NCI-H460 (cell line): ENCODE measurements around the gene SPAG17. TPM values are rescaled to one million over a fixed set of nuclear protein-coding genes. Genes with fewer than 3 reads are reported as not detected.
A peak's percentile ranks its signal among the peaks of the same experiment; 100 is the strongest.

Experiments
- DNase-seq: peaks from one replicate; pipeline ENCODE4 v3.0.0-alpha.2; 2016; ENCODE audit warnings: low read depth; ENCODE audit errors: extremely low read depth
- polyA plus RNA-seq: library from polyadenylated mRNA; depleted of rRNA; stranded (reverse); fragments of >200 nt; gene quantifications from 2 replicates; pipeline ENCODE4 v1.2.3, GENCODE V29; 2014; cell fraction: nucleus; rRNA removed
- total RNA-seq: library from RNA; depleted of rRNA; stranded (reverse); fragments of >200 nt; shearing (Covaris generic); gene quantifications from 2 replicates; pipeline ENCODE4 v1.2.3, GENCODE V29; 2014; rRNA removed

The SPAG17 gene
- not detected in 2 replicates for total RNA-seq
- not detected in 2 replicates for polyA plus RNA-seq

- DNase-seq = peak; percentile 13
Measured at GRCh38 chr1:118185084-118185832, at the start of gene SPAG17. SPAG17 (minus strand) TSS chr1:118185228; CDS start chr1:118185157, 71 bp downstream.

GRCh38 chr1:118225471-118225870, 40.4 kb upstream of the SPAG17 start:
- DNase-seq = no peak

DNA sequence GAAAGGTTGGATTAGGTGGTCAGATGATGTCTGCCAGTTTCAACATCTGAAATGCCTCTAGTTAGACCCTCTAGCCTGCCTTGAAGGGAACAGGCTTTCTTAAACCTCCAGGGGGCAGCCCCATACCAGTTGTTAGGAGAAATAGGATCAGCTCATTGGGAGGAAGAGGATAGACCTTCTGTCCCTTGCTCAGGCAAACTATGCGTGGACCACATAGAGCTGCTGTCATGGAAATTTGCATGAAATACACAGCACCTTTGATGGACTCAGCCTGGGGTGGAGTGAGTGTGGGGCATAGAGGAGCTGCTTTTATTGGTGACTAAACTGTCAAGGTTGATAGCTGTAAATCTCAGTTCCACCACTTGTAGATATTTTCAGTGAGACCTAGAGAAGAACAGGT, 38.4 kb upstream of the SPAG17 start:
- DNase-seq = no peak

DNA sequence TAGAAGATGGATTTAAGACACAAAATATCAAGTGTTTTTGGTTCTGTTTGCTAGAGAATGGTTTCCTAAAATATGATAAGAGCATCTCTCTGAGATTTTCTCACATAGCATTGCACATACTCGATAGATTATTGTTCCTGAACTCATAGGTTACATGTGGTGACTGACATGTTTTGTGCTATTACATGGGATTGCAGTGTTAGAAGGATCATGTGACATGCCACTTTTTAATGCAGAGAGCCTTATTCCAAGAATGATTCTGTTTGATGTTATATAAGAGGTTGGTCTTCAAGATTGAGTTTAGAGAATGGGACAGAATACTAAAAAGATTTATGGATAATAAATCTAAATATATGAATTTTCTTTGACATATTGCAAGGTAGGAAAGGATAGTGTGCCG, 34.4 kb upstream of the SPAG17 start:
- no peak for DNase-seq

DNA sequence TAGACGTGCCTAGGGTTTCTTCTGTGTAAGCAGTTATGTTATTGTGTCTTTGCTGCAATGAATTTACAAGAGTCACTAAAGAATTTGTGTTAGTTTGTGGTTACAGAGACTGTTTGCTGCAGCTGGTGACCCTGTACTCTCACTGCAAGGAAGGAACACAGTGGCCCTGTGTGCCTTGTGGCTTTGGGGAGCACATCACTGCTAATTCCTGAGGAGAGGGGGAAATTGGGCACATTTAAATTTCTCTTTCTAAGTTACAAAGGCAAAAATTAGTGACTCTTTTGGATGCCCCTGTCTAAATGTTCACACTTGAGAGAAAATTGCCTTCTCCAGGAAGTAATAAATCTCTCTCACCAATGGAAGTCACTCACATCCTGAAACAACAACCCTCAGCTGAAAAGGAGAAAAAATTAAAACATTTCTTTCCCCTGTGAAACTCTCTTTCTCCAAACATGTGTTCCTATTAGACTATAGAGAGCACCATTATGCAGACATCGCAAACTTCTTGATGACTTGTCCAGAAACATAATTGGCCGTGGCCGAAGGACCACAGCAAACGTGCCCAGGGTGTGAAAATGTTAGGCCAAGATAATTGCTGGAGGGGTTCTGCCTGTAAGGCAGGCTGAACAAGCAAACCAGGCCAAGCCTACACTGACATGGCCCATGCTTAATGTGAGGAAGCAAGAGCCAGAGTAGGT, 32.3 kb upstream of the SPAG17 start:
- no peak for DNase-seq

DNA sequence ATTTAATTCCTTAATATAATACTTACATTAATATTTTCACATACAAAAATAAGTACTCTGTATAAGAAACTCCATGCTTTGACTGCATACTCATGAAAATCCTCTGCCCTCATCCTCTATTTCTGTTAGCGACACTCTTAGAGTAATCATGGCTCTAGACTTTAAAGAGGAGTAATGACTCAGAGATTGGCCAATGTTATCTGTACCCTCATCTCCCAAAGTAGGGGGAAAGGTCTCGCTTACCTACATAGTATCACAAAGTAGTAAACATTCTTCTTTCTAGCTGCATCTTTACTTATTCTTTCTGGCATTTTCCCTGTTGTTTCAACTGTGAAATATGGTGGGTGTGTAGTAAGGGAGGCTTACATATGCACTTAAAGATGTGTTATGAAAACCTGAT, 29.8 kb upstream of the SPAG17 start:
- no peak for DNase-seq

DNA sequence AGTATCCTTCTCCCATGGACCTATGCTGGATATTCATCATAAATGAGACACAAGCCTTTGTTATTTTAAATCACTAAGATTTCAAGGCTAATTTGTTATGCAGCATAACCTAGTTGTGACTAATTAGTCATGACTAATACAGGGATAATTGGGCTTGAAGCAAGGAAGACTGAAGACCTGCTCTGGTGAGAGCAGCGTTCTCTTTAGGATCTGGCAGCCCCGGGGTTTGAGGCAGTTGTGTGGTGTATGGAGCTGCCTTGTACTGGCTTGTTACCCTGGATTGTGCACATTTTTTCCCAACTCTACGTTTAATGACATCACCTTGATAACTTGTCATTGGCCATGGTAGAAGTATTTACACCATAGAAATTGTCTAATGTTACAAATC, 25.7 kb upstream of the SPAG17 start:
- DNase-seq = no peak

DNA sequence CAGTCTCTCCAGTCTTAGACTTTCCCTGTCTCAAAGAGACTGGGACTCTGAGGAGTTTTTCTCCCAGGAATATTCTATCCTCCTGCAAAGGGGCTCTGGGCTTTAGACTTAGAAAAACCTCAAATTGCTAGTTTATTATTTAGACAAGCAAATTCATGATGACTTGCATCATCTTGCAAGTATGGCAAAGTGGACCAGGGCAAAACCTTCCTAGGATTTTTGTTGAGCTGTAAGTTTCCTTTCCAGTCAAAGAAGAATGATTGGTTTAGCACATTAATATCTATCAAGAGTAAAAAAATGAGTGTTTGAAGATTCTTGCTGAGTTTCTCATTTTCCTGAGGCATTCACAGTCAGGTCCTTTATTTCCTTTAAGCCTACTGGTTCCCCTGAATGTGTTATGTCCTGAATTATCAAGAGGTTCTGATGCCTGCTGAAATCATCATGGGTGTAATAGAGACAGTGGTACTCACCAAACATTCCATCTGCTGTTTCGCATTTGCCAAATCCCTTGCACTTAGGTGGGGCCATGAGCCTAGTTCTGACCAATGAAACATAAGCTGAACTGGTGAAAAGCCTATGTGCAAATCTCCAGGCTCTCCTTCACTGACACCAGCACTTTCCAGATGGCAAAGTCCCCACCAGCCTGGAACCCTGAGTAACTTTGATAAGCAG, 25.2 kb upstream of the SPAG17 start:
- no peak for DNase-seq

- no peak for DNase-seq
Measured at GRCh38 chr1:118209648-118210047, 24.6 kb upstream of the SPAG17 start.

DNA sequence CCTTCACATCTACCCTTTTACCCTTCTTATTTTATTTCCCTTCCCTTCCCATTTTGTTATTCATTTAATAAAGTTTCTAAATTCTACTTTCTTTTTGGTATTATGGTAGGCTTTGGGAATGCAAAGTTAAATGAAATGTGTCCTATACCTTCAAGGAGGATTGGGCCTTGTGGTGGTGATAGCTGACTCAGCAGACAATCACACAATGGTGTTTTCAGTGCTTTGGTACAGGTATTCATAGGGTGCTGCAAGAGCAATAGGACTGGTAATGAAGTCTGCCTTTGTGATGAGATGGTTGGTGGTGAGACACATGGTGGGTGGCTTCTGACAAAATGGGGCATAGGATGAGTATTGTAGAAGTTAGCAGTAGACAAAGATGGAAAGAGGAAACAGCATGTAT, 21.9 kb upstream of the SPAG17 start:
- no peak for DNase-seq

DNA sequence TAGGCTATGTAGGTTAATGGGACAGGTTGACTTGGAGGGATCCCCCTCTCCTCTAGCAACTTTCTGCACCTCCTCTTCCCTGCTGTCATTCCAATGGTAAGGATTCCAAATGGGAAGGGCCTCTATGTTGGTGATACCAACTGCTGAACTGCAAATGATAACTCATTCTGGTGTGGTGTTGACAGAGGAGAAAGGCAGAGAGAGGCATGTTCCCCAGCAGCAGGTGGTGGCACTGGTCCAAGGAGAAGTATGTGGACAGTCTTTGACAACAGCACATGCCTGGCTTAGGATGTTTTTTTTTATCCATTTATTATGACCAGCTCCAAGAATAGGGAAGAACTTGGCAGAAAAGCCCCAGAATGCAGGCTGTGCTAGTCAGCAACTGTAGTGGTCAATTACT, 19.6 kb upstream of the SPAG17 start:
- no peak for DNase-seq

- no peak for DNase-seq
Measured at GRCh38 chr1:118204105-118204504, 19.1 kb upstream of the SPAG17 start.

DNA sequence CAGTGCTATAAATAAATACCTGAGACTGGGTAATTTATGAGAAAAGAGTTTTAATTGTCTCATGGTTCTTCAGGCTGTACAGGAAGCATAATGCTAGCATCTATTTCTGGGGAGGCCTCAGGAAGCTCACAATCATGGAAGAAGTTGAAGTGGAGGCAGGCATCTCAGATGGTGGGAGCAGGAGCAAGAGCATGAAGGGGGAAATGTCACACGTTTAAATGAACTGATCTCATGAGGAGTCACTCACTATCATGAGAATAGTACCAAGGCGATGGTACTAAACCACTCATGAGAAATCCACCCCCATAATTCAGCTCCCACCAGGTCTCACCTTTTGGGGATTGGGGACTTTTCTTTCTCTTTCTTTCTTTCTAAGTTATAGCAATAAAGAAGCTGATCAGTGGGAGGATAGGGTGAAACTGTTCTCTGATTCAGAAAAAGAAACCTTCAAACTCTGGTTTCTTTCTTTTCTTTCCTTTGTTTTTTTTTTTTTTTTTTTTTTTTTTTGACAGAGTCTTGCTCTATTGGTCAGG, 17.1 kb upstream of the SPAG17 start:
- DNase-seq = no peak

DNA sequence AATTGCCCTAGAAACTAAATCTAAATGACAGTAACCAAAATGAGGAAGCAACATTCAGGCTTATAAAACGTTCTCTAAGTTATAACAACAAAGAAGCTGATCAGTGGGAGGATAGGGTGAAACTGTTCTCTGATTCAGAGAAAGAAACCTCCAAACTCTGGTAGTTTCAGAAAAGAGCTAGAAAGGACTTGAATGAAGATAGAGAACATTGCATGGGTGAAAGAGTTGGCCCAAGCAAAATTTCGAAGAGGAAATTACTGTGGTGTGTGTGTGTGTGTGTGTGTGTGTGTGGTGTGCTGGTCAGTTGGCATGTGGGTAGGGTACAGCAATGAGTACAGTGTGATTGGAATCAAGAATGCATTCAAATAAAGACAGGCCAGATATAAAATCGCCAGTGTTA, 16.5 kb upstream of the SPAG17 start:
- DNase-seq = no peak

GRCh38 chr1:118200836-118201235, 15.8 kb upstream of the SPAG17 start:
- DNase-seq = no peak

DNA sequence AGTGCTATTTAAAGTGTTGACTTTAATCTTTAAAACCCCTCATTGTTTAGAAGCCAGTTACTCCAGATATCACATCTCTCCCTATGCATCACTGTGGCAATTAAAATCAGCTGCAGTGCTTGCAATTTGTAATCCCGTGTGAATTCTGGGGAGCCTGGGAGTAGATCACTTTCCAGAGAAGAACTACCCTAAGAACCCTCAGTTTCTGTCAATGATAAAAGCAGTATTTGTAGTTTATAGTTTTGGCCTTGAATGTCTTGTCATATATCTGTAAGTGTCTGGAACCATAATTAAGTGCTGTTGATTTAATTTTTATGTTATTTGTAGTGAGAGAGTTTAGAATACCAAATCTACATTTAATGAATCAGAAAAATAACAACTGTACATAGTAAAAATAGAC, 5.5 kb upstream of the SPAG17 start:
- DNase-seq = no peak

- DNase-seq = no peak
Measured at GRCh38 chr1:118189564-118189963, 4.5 kb upstream of the SPAG17 start.

- no peak for DNase-seq
Measured at GRCh38 chr1:118188411-118188810, 3.4 kb upstream of the SPAG17 start.

DNA sequence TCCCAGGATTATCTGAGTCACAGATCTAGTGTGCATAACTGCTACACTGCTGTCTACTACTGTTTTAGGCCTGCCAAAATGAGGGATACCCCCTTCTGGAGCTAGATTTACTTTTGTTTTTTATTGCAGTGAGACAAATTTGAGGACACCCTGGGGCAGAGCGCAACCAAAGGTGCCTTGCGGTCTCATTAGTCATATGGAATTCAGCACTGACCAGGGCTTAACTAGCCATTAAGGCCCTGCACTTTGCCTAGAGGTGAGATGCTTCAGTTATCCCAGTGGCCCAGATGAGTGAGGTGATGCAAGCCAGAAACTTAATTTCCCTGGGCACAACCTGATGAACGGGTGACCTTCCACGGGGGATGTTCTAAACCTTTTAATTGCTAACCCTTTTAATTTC, 998 bp upstream of the SPAG17 start:
- no peak for DNase-seq

GRCh38 chr1:118184739-118185083, 317 bp downstream of the SPAG17 start:
- DNase-seq = no peak

DNA sequence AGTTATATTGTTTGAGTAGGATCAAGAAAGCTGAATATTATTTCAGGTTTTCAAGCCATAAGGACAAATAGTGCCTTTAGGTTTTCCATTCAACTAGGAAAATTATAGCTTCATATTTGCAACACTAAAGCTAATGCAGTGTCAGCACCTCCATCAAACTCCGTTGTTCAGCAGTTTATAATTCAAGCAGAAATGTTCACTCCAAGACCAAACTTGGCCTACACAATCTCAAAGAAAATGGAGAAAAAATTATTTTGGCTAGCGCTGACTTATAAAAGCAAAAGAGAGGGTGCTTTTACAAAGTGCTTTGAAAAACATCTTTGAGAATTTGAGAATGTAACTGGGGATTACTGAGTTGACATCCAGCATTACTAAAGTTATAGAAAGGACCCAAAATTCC, 1.4 kb downstream of the SPAG17 start:
- no peak for DNase-seq

DNA sequence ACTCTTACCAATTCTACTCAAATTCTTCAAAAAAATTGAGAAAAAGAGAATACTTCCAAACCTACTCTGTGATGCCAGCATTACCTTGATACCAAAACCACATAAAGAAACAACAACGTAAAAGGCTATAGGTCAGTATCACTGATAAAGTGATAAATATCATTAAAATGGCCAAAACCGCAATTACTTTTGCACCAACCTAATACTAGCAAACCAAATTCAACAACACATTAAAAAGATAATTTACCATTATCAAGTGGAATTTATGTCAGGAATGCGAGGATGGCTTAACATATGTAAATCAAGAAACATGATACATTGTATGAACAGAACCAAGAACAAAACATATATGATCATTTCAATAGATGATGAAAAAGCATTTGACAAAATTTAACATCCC, 7.0 kb downstream of the SPAG17 start:
- no peak for DNase-seq
